RWPE2 (cell line): ENCODE data around the gene BCAS4.
A peak's percentile ranks its signal among the peaks of the same experiment; 100 is the strongest.

Experiments
- ATAC-seq: fragments of 200-7000 bp; cut with Tn5 transposase; 3 replicates; pipeline ENCODE4 v1.9.1; 2021; ENCODE audit warnings: low read depth
- DNase-seq: peaks from one replicate; pipeline ENCODE4 v3.0.0-alpha.2; 2020; ENCODE audit warnings: low spot score
- H3K27ac ChIP-seq: fragments of 450-650 bp; 2 replicates; pipeline ENCODE4 v1.5.1; 2017; ENCODE audit warnings: mild to moderate bottlenecking; ENCODE audit not compliant: poor library complexity, severe bottlenecking
- H3K27me3 ChIP-seq: fragments of 250-450 bp; sonication (Bioruptor Pico); 2 replicates; pipeline ENCODE4 v1.5.1; 2021; ENCODE audit warnings: mild to moderate bottlenecking, moderate library complexity; ENCODE audit not compliant: insufficient read depth, poor library complexity, severe bottlenecking
- H3K36me3 ChIP-seq: fragments of 250-450 bp; sonication (Bioruptor Pico); 2 replicates; pipeline ENCODE4 v1.5.1; 2020; ENCODE audit warnings: low read depth, mild to moderate bottlenecking, moderate library complexity
- H3K4me1 ChIP-seq: fragments of 250-450 bp; sonication (Bioruptor Pico); 2 replicates; pipeline ENCODE4 v1.5.1; 2021; ENCODE audit warnings: mild to moderate bottlenecking, moderate library complexity; ENCODE audit not compliant: insufficient read depth, poor library complexity, severe bottlenecking
- H3K4me3 ChIP-seq: fragments of 250-450 bp; sonication (Bioruptor Pico); 2 replicates; pipeline ENCODE4 v1.5.1; 2021; ENCODE audit warnings: mild to moderate bottlenecking, moderate library complexity; ENCODE audit not compliant: severe bottlenecking
- H3K9me3 ChIP-seq: fragments of 250-450 bp; sonication (Bioruptor Pico); 2 replicates; pipeline ENCODE4 v1.5.1; 2021; ENCODE audit warnings: mild to moderate bottlenecking, moderate library complexity; ENCODE audit not compliant: severe bottlenecking
- TF ChIP-seq, protein P1 (sequence below): fragments of 450-650 bp; IDR thresholded peaks from one replicate; pipeline ENCODE4 v1.5.1; 2017; ENCODE audit warnings: mild to moderate bottlenecking, moderate library complexity; ENCODE audit not compliant: poor library complexity, severe bottlenecking

BCAS4 gene, protein sequence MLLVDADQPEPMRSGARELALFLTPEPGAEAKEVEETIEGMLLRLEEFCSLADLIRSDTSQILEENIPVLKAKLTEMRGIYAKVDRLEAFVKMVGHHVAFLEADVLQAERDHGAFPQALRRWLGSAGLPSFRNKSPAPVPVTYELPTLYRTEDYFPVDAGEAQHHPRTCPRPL

DNA sequence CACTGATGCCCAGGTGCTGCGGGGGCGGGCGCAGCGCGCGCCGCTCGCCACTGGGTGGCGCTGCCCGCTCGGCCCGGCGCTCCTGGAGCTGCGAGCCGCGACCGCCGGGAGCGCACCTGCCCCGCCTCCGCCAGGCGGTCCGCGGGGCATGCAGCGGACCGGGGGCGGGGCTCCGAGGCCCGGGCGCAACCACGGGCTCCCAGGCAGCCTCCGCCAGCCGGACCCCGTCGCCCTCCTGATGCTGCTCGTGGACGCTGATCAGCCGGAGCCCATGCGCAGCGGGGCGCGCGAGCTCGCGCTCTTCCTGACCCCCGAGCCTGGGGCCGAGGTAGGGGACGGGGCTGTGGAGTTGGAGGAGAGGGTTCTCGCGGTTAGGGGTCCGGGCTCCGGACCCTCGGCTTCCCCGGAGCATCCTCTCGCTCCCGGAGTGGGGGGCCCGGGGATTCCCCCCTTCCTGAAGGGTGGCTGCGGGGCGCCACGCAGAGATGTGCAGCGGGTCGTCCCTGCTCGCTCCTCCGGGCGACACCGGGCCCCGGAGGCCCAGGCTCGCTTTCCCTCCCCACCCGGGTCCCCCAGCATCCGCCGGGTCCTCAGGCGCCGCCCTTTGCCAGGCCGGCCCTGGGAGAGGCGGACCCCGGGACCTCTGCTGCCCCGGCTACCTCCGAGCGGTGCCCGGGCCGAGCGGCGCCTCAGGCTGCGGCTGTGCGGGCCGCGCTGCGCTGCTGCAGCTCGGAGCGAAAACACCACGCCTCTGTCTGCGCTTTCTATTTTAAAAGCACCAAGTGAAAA lies at the start of gene BCAS4:
Gene BCAS4 (plus strand): TSS at position 216 of the 789 bp plus-strand sequence. CDS start 23 bp downstream, at position 239.
- TF ChIP-seq, protein P1, sequence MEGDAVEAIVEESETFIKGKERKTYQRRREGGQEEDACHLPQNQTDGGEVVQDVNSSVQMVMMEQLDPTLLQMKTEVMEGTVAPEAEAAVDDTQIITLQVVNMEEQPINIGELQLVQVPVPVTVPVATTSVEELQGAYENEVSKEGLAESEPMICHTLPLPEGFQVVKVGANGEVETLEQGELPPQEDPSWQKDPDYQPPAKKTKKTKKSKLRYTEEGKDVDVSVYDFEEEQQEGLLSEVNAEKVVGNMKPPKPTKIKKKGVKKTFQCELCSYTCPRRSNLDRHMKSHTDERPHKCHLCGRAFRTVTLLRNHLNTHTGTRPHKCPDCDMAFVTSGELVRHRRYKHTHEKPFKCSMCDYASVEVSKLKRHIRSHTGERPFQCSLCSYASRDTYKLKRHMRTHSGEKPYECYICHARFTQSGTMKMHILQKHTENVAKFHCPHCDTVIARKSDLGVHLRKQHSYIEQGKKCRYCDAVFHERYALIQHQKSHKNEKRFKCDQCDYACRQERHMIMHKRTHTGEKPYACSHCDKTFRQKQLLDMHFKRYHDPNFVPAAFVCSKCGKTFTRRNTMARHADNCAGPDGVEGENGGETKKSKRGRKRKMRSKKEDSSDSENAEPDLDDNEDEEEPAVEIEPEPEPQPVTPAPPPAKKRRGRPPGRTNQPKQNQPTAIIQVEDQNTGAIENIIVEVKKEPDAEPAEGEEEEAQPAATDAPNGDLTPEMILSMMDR = peak; percentile 100
- H3K27me3 ChIP-seq = no peaks in the 10 kb centered on the region
- H3K4me3 ChIP-seq = peak within 1 kb of the TSS; percentile 78
- ATAC-seq (peak; percentile 77), DNase-seq (peak; percentile 90)
- H3K4me1 ChIP-seq = peaks cover 16% of the 10 kb centered on the region
- no peaks in the 10 kb centered on the region for H3K36me3 ChIP-seq
- peak within 1 kb of the TSS; percentile 12 for H3K27ac ChIP-seq
- no peaks in the 10 kb centered on the region for H3K9me3 ChIP-seq

DNA sequence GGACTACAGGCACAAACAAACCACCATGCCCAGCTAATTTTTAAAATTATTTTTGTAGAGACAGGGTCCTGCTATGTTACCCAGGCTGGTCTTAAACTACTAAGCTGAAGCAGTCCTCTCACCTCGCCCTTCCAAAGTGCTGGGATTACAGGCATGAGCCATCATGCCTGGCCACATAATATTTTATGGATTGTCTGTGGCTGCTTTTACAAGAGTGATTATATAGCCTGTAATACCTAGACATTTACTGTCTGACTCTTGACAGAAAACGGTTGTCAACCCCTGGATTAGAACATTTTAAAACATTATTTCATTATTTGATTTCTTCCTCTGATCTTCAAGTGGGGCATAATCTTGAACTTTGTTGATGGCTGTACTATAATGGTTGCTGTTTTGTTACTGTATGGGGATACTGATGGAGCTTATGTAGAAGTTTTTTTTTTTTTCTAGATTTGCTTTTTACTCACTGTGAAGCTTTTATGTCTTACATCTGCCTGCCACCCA lies 49.2 kb upstream of the BCAS4 start:
- no peak overlapping the region for H3K4me3 ChIP-seq
- DNase-seq = no peak
- TF ChIP-seq, protein P1 = no peak
- no peak for ATAC-seq
- peaks cover 61% of the 10 kb centered on the region for H3K4me1 ChIP-seq
- H3K36me3 ChIP-seq = peaks cover 82% of the 10 kb centered on the region
- peak overlapping the region; percentile 54 for H3K27ac ChIP-seq
- no peaks in the 10 kb centered on the region for H3K9me3 ChIP-seq
- no peaks in the 10 kb centered on the region for H3K27me3 ChIP-seq

DNA sequence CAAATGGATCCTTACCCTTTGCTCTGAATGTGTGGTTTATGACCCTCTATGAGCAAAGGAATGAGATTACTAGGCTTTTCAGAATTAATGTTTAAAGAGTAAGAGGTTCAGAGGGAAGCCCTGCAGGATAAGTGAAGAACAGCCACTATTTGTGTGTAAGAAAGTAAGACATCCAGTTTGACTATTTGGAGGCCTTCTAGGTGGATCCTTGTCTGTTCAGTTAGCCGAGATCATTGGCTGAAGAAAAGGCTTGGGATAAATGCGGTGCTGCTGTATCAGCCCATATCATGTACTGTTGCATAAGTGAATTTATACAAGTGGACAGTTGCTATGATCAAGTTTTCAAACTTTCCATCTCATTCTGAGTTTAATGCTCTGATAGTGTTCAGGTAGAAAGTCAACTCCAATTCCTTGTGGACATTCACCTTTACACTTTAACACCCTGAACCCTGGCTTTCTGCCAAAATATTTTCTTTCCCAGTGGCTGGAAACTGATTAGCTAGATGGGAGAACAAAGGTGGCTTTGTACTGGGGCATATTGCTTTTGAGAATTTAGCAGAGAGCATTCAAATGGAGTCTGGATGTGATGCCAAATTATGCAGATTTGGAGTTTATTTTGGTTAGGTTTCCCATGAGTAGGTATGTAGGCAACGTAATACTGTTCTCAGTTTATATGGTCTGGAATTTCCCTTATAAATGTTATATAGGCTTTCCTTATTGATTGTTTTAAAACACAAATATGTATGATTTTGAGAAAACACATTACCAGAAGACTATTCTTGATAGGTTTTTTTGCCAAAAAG lies 48.5 kb upstream of the BCAS4 start:
- TF ChIP-seq, protein P1 = no peak
- Histone ChIP-seq H3K27ac (peak overlapping the region; percentile 54), H3K4me3 (no peak overlapping the region), H3K27me3 (no peaks in the 10 kb centered on the region), H3K36me3 (peaks cover 78% of the 10 kb centered on the region), H3K4me1 (peaks cover 56% of the 10 kb centered on the region), H3K9me3 (no peaks in the 10 kb centered on the region)
- ATAC-seq (no peak), DNase-seq (no peak)

DNA sequence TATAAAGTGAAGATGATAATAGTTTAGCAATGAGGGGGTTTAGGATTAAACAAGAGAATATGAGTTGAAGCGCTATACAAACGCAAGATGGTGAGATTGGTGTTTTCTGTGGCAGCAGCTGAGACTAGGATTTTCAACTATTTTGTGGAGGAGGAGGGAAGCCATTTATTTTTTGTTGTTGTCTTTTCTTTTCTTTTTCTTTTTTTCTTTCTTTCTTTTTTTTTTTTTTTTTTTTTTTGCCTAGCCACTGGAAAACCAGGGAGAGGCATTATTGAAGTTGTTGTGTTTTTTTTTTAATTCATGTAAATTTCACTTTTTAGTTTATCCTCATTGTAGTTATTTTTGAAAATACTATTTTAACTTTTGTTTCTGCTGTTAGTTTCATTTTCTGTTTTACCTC lies 47.6 kb upstream of the BCAS4 start:
- H3K9me3 ChIP-seq = no peaks in the 10 kb centered on the region
- DNase-seq = no peak
- H3K36me3 ChIP-seq = peaks cover 75% of the 10 kb centered on the region
- ATAC-seq = no peak
- TF ChIP-seq, protein P1 = no peak
- H3K27ac ChIP-seq = peak overlapping the region; percentile 54
- no peaks in the 10 kb centered on the region for H3K27me3 ChIP-seq
- peaks cover 46% of the 10 kb centered on the region for H3K4me1 ChIP-seq
- no peak overlapping the region for H3K4me3 ChIP-seq
